Right lobe of liver (tissue), 4 donors: Measurements from ENCODE around the gene DLGAP4.

ENCODE experiments used
- POLR2A ChIP-seq: fragments of 450-650 bp; IDR thresholded peaks from one replicate; pipeline ENCODE4 v1.6.1; 2017; ENCODE audit warnings: antibody characterized with exemption, mild to moderate bottlenecking
- TF ChIP-seq, protein P1 (sequence below), 4 donors: fragments of 200-600 bp in 3 of 4; fragments of 450-650 bp in 1 of 4; IDR thresholded peaks; one replicate each; pipeline versions ENCODE4 v1.5.1 to v1.8.0; 2016 to 2022; ENCODE audit warnings: antibody characterized with exemption in 4 of 4, mild to moderate bottlenecking in 2 of 4
- donor health status: DM: no; HTN: no; CAD: no.
- donor health status: DM: no; HTN: no; CAD: no.
- donor health status: DM: no; HTN: yes; CAD: no.

DNA sequence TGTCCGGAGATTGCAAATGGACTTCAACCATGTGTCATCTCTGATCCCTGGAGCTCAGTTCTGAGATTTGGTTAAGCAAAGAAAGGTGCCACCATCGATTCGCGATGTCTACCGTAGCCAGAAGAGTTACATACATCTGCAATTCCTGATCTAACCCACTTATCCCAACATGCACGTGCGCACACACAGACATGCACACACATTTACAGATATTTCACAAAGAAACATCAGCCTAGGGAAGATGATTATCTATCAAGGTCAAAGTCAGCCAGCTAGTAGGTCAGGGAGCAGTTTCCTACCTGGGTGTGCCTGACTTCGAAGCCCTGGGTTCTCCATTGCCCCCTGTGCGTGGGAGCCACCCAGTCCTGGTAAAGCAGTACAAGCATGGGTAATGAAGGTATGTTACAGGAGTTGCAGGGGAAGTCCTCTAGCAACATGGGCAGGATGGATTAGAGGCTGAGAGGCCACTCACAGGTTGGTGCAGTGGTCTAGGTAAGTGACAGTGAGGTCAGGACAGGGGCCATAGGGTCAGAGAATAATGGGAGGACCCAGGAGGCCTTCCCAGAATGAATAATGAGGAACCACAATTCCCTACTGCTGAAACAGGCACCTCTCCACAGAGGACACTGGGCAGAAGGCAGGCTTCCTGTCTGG lies 150.0 kb downstream of the DLGAP4 start:
- TF ChIP-seq, protein P1, sequence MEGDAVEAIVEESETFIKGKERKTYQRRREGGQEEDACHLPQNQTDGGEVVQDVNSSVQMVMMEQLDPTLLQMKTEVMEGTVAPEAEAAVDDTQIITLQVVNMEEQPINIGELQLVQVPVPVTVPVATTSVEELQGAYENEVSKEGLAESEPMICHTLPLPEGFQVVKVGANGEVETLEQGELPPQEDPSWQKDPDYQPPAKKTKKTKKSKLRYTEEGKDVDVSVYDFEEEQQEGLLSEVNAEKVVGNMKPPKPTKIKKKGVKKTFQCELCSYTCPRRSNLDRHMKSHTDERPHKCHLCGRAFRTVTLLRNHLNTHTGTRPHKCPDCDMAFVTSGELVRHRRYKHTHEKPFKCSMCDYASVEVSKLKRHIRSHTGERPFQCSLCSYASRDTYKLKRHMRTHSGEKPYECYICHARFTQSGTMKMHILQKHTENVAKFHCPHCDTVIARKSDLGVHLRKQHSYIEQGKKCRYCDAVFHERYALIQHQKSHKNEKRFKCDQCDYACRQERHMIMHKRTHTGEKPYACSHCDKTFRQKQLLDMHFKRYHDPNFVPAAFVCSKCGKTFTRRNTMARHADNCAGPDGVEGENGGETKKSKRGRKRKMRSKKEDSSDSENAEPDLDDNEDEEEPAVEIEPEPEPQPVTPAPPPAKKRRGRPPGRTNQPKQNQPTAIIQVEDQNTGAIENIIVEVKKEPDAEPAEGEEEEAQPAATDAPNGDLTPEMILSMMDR (IDR thresholded peaks at IDR 0.05): no peak
- TF ChIP-seq POLR2A: no peak
